GM12872 (cell line): ENCODE results near the gene CAPNS2.

Source experiments
- TF ChIP-seq, protein P1 (sequence below): IDR thresholded peaks from 3 replicates; pipeline ENCODE4 v1.5.1; 2011; ENCODE audit warnings: low read depth, mild to moderate bottlenecking, low read length, moderate library complexity; ENCODE audit not compliant: insufficient read depth

CAPNS2 gene

DNA sequence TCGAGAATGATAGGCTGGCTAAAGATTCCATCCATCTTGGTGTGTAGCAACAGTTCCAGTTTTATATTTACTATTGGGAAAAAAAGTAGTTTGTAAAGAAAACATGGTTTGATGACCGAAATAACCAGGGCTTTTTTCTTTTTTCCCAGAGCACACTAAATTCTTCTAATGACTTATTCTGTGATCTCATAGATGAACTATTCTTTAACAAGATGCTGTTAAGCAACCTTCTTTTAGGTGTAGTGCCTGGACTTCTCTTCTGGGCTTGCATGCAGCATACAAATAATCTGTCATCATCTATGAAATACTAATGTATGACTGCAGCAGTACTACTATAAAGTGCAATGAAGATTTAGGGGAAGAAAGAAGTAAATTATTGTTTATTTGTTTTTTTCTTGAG lies 11.0 kb upstream of the CAPNS2 start:
- TF ChIP-seq, protein P1, sequence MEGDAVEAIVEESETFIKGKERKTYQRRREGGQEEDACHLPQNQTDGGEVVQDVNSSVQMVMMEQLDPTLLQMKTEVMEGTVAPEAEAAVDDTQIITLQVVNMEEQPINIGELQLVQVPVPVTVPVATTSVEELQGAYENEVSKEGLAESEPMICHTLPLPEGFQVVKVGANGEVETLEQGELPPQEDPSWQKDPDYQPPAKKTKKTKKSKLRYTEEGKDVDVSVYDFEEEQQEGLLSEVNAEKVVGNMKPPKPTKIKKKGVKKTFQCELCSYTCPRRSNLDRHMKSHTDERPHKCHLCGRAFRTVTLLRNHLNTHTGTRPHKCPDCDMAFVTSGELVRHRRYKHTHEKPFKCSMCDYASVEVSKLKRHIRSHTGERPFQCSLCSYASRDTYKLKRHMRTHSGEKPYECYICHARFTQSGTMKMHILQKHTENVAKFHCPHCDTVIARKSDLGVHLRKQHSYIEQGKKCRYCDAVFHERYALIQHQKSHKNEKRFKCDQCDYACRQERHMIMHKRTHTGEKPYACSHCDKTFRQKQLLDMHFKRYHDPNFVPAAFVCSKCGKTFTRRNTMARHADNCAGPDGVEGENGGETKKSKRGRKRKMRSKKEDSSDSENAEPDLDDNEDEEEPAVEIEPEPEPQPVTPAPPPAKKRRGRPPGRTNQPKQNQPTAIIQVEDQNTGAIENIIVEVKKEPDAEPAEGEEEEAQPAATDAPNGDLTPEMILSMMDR: no peak

DNA sequence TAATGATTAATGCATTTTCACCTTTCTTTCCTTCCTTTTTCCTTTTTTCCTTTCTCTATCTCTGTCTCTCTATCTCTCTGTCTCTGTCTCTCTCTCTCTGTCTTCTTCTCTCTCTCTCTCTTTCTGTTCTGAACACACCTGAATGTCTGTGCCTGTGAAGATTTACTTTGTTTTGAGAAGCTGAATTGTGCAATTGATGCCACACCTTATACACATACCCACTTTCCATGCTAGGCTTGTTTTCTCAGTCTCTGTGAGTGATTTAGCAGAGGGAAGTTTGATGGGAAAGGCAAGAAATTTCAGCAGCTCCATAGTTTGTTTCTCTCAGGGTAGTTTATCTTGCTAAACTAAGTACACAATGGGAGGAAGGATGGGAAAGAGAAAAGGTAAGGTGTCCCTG lies 9.3 kb upstream of the CAPNS2 start:
- TF ChIP-seq, protein P1: no peak

DNA sequence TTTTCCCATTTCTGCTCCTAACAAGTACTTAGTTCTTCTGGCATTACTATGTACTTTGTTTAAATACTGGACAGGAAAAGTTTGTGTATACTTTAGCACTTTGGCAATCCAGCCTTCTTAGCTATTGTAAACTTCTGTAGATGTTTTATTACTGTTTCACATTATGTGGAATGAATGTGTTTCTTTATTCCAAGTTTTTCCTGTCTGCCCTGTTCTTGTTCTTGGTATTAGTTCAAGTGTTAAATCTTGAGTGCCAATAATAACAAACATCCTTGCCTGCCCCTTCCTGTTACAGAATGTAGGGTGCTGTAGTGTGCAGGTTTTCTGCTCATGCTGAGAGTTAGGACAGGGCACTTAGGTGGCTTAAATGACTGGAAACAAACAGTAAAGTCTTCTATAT lies 7.3 kb upstream of the CAPNS2 start:
- TF ChIP-seq, protein P1: no peak

DNA sequence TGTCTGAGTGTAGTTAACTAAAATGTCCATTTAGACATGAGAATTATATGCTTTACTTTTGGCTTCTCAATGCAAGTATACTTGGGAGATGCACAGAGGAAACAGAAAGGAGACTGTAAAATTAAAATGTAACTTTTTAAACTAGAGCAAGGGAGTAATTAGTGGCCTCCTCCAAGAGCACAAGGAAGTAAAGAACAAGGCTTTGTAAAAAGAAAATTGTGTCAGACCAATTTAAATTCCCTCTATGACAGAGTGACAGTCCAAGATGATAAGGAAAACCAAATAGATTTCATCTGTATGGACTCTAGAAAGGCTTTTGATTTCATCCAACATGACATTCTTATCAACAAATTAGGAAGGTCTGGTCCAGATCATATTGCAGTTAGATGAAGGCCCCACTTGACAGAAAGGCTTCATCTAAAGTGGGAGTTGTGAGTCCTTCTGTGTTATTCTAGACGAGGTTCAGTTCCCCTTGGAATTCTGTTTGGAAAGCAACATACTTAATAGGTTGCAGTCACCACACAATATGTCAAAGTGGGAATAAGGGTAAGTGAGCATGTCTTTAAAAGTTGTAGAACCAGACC lies 6.5 kb upstream of the CAPNS2 start:
- TF ChIP-seq, protein P1: no peak

GRCh38 chr16:55561319-55561848 lies 5.1 kb upstream of the CAPNS2 start:
- TF ChIP-seq, protein P1: no peak

- TF ChIP-seq, protein P1: no peak
Observed at GRCh38 chr16:55562936-55563335, 3.5 kb upstream of the CAPNS2 start.

DNA sequence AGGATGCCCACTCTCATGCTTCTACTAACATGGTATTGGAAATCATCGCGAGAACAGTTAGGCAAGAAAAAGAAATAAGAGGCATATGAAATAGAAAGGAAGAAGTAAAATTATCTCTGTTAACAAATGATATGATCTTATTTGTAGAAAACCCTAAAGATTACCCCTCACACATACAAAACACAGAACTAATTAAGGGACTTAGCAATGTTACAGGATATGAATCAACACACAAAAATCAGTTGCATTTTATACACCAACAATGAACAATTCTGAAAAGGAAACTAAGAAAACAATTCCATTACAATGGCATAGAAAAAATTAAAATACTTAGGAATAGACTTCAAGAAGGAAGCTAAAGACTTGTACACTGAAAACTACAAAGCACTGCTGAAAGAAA lies 2.7 kb upstream of the CAPNS2 start:
- TF ChIP-seq, protein P1: no peak
